HAP-1 (cell line): ENCODE measurements around the gene ARHGEF28.

Experiments used
- DNase-seq, 2 experiments: peaks; one replicate each; pipeline ENCODE4 v3.0.0-alpha.2; 2016 to 2020; ENCODE audit warnings: low spot score in 2 of 2
- H3K27me3 ChIP-seq: fragments of 250-450 bp; sonication (Bioruptor Pico); 2 replicates; pipeline ENCODE4 v1.5.1; 2020; ENCODE audit warnings: low read depth, mild to moderate bottlenecking, moderate library complexity
- H3K36me3 ChIP-seq: fragments of 250-450 bp; sonication (Bioruptor Pico); replicated peaks from 2 replicates; pipeline ENCODE4 v1.5.1; 2020; ENCODE audit warnings: mild to moderate bottlenecking
- H3K4me1 ChIP-seq: fragments of 250-450 bp; sonication (Bioruptor Pico); 2 replicates; pipeline ENCODE4 v1.5.1; 2020; ENCODE audit warnings: mild to moderate bottlenecking
- H3K4me3 ChIP-seq: fragments of 250-450 bp; sonication (Bioruptor Pico); 2 replicates; pipeline ENCODE4 v1.5.1; 2020; ENCODE audit warnings: mild to moderate bottlenecking, moderate library complexity
- H3K9me3 ChIP-seq: fragments of 250-450 bp; sonication (Bioruptor Pico); 2 replicates; pipeline ENCODE4 v1.5.1; 2020; ENCODE audit warnings: mild to moderate bottlenecking, moderate library complexity
- in situ Hi-C: fragments of 300-500 bp; cut with MboI; formaldehyde crosslinking; loops from 3 replicates; pipeline ENCODE4 v1.14.3; 2020; ENCODE audit warnings: low sequenced_read_pairs, inconsistent platforms, mixed read lengths

ARHGEF28 gene

DNA sequence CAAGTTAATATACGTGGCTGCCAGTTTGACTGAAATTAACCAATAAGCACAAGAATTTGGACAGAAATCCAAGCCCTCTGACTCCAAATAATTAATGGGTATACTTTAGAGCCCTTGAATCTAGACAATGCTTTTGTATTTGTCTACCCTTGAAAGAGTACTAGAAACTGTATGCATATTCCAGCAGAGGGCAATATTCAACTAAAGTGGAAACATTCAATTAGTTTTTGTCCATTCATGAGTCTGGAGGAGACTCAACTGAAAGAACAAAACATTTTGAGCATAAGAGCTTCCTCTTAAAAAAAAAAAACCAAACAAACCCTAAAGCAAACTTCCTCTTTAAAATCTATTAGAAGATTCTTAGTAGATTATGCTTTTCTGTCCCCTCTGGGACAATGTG lies 157.8 kb downstream of the ARHGEF28 start:
- DNase-seq = peak in 1 of 2 experiments; percentile 29
- no peaks in the 10 kb centered on the region for H3K9me3 ChIP-seq
- H3K4me3 ChIP-seq = no peak overlapping the region
- no peaks in the 10 kb centered on the region for H3K36me3 ChIP-seq
- H3K4me1 ChIP-seq = no peaks in the 10 kb centered on the region
- in situ Hi-C loops = no loop called here
- H3K27me3 ChIP-seq = peaks cover 5% of the 10 kb centered on the region; the same call in 1 of the 2 replicates

- H3K9me3 ChIP-seq = no peaks in the 10 kb centered on the region
- no peak for DNase-seq
- no peaks in the 10 kb centered on the region for H3K4me1 ChIP-seq
- peaks cover 5% of the 10 kb centered on the region; the same call in 1 of the 2 replicates for H3K27me3 ChIP-seq
- in situ Hi-C loops = no loop called here
- H3K4me3 ChIP-seq = no peak overlapping the region
- H3K36me3 ChIP-seq = no peaks in the 10 kb centered on the region
These were observed 160.2 kb downstream of the ARHGEF28 start for GRCh38 chr5:73786043-73786831.

DNA sequence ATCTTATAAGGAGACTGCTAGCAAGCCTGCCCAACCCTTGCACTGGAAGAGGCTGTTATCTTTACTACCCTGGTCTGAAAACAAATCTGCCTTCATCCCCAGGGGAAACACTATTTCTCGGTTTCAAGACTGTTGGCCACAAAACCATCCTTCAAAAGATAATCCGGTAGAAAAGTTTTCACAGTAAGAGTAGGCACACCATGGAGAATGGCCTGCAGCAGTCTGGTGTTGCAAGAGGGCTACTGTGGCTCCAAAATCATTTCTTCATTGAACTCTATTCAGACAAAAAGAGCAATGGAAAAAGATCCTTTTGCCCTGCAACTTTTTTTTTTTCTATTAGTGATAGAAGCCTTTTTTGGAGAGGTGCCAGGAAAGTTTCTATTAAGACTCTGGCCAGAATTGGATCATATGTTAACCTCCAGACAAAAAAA lies 163.9 kb downstream of the ARHGEF28 start:
- no peaks in the 10 kb centered on the region for H3K36me3 ChIP-seq
- H3K9me3 ChIP-seq = no peaks in the 10 kb centered on the region
- no peak for DNase-seq
- no peaks in the 10 kb centered on the region for H3K4me1 ChIP-seq
- H3K27me3 ChIP-seq = peaks cover 7% of the 10 kb centered on the region; the same call in 1 of the 2 replicates
- no peak overlapping the region for H3K4me3 ChIP-seq
- in situ Hi-C loops = loop anchor here (5.0 kb wide), 1 partner anchor 203 kb away; no protein-coding TSS in a partner anchor

DNA sequence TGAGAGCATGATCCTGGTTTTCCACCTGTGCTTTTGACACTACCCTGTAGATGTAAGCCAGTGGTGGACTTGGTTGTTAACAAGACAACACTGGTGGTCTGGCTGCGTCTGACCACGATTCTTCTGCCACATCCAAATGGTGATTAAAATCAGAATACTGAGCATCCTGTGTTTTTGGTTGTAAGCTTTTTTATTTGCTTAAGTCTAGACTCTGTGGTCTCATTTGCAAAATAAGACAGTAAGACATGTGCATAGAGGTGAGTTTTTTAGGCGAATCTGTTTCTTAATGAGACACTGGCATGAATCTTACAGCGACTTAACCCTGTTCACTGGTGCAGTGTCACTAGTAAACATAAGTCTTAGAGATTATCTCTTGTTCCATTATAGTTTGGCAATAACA lies 165.4 kb downstream of the ARHGEF28 start:
- in situ Hi-C loops = loop anchor here (5.0 kb wide), 1 partner anchor 204 kb away; no protein-coding TSS in a partner anchor
- Histone ChIP-seq H3K36me3 (no peaks in the 10 kb centered on the region), H3K27me3 (peaks cover 7% of the 10 kb centered on the region; the same call in 1 of the 2 replicates), H3K4me3 (no peak overlapping the region), H3K4me1 (no peaks in the 10 kb centered on the region), H3K9me3 (no peaks in the 10 kb centered on the region)
- DNase-seq = no peak

DNA sequence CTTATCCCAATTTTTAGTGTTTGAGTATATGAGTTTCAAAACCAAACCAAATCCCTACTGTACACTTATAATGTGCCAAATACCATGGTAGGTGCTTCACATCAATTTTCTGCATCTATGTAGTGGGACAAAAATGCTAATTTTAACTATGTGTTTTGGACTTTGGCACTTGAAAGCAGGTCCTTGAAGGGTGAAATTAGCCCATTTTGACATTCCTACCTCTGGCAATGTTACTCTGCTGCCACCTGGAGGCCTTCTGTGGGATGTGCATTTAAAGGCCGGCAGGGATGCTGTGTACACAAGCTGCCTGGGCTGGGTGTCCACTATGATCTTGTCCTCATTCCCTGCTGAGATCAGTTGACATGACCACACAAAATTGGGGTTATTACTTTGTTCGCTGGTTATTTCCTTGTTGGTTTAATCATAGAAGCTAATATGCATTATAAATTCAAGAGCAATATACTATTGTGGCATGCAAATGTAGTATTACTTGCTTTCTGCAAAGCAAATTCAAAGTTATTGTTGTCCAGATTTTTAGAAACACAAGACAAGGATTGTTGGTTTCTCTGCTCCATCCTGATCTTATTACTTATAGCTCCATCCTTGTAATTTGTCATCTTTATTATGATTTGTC lies 166.8 kb downstream of the ARHGEF28 start:
- no peaks in the 10 kb centered on the region for H3K4me1 ChIP-seq
- no peak overlapping the region for H3K4me3 ChIP-seq
- no peaks in the 10 kb centered on the region for H3K36me3 ChIP-seq
- peaks cover 6% of the 10 kb centered on the region; the same call in 1 of the 2 replicates for H3K27me3 ChIP-seq
- in situ Hi-C loops = loop anchor here (5.0 kb wide), 1 partner anchor 206 kb away; no protein-coding TSS in a partner anchor
- no peaks in the 10 kb centered on the region for H3K9me3 ChIP-seq
- DNase-seq = peak; percentile 53 to 77

GRCh38 chr5:73793911-73794310 lies 167.9 kb downstream of the ARHGEF28 start:
- H3K36me3 ChIP-seq = no peaks in the 10 kb centered on the region
- no peak overlapping the region for H3K4me3 ChIP-seq
- H3K9me3 ChIP-seq = no peaks in the 10 kb centered on the region
- in situ Hi-C loops = loop anchor here (5.0 kb wide), 1 partner anchor 207 kb away; no protein-coding TSS in a partner anchor
- 0 out of 2 replicates have a peak, but pooled peaks cover 5% of the 10 kb centered on the region for H3K27me3 ChIP-seq
- H3K4me1 ChIP-seq = no peaks in the 10 kb centered on the region
- no peak for DNase-seq

GRCh38 chr5:73796164-73797131 lies 170.5 kb downstream of the ARHGEF28 start:
- Histone ChIP-seq H3K9me3 (no peaks in the 10 kb centered on the region), H3K27me3 (0 out of 2 replicates have a peak, but pooled peaks cover 5% of the 10 kb centered on the region), H3K4me3 (no peak overlapping the region), H3K4me1 (no peaks in the 10 kb centered on the region), H3K36me3 (no peaks in the 10 kb centered on the region)
- in situ Hi-C loops = no loop called here
- DNase-seq = no peak

DNA sequence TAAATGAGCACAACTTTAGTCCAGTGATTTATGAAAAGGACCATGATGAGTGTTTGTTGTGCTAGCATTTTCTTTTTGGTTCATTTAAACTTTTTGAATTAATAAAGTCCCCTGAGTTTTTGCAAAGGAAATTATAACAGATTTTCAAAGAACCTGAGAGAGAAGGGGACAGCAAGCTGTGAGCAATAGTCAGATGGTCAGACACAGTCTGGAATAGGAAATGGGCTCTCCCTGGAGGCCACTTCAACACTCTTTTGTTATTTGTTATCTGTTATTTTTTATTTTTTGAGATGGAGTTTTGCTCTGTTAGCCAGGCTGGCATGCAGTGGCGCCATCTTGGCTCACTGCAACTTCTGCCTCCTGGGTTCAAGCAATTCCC lies 171.1 kb downstream of the ARHGEF28 start:
- in situ Hi-C loops = no loop called here
- H3K4me1 ChIP-seq = no peaks in the 10 kb centered on the region
- H3K27me3 ChIP-seq = 0 out of 2 replicates have a peak, but pooled peaks cover 5% of the 10 kb centered on the region
- H3K36me3 ChIP-seq = no peaks in the 10 kb centered on the region
- no peak overlapping the region for H3K4me3 ChIP-seq
- H3K9me3 ChIP-seq = no peaks in the 10 kb centered on the region
- DNase-seq = no peak

GRCh38 chr5:73799401-73799972 lies 173.5 kb downstream of the ARHGEF28 start:
- in situ Hi-C loops = no loop called here
- H3K36me3 ChIP-seq = no peaks in the 10 kb centered on the region
- 0 out of 2 replicates have a peak, but pooled peaks cover 6% of the 10 kb centered on the region for H3K27me3 ChIP-seq

GRCh38 chr5:73801686-73802085 lies 175.7 kb downstream of the ARHGEF28 start:
- H3K36me3 ChIP-seq = no peaks in the 10 kb centered on the region
- H3K4me1 ChIP-seq = no peaks in the 10 kb centered on the region
- in situ Hi-C loops = no loop called here
- no peak overlapping the region for H3K4me3 ChIP-seq
- H3K27me3 ChIP-seq = peaks cover 9% of the 10 kb centered on the region
- H3K9me3 ChIP-seq = no peaks in the 10 kb centered on the region
- no peak for DNase-seq

More at GRCh38 chr5:73799401-73799972, 173.5 kb downstream of the ARHGEF28 start:
- DNase-seq = no peak
- Histone ChIP-seq H3K4me1 (no peaks in the 10 kb centered on the region), H3K4me3 (no peak overlapping the region), H3K9me3 (no peaks in the 10 kb centered on the region)

DNA sequence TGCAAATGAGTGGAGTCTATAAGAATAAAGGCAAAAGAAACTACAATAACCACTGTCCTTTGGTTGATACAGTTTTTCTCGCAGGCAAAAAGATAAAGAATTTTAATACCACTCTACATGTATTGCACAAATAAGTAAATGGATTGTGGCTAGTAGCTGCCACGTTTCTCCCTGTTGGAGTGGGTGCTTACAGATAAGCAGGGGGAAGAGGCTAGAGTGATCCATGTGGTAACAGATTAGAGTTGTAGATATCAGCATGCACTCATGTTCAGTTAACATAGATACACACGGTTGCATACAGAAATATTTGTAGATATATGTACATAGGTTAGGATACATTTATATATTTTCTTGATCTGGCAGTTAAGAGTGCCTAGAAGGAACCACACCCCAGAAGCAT lies 179.5 kb downstream of the ARHGEF28 start:
- Histone ChIP-seq H3K4me1 (no peaks in the 10 kb centered on the region), H3K9me3 (no peaks in the 10 kb centered on the region), H3K4me3 (no peak overlapping the region), H3K27me3 (peaks cover 7% of the 10 kb centered on the region), H3K36me3 (no peaks in the 10 kb centered on the region)
- DNase-seq = no peak
- in situ Hi-C loops = no loop called here

DNA sequence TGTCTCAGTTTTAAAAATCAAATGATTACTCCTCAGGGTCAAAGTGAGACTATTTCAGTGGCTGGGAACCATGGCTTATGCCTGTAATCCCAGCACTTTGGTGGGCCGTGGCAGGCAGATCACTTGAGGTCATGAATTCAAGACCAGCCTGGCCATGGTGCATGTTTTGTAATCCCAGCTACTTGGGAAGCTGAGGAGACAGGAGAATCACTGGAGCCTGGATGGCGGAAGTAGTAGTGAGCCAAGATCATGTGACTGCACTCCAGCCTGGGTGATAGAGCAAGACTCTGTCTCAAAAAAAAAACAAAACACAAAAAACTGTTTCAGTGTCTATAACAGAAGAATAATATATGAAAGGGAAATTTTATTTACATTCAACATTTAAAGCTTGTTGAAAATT lies 182.9 kb downstream of the ARHGEF28 start:
- H3K36me3 ChIP-seq = no peaks in the 10 kb centered on the region
- DNase-seq = no peak
- H3K4me3 ChIP-seq = no peak overlapping the region
- in situ Hi-C loops = no loop called here
- H3K27me3 ChIP-seq = peaks cover 7% of the 10 kb centered on the region
- no peaks in the 10 kb centered on the region for H3K4me1 ChIP-seq
- no peaks in the 10 kb centered on the region for H3K9me3 ChIP-seq

- Histone ChIP-seq H3K4me1 (no peaks in the 10 kb centered on the region), H3K4me3 (no peak overlapping the region), H3K27me3 (peaks cover 3% of the 10 kb centered on the region), H3K9me3 (no peaks in the 10 kb centered on the region), H3K36me3 (no peaks in the 10 kb centered on the region)
- no peak for DNase-seq
- in situ Hi-C loops = no loop called here
These were observed 184.4 kb downstream of the ARHGEF28 start for GRCh38 chr5:73810429-73810828.
